SW480 (cell line): ENCODE measurements around the gene HSPBP1.

Source experiments
- DNase-seq: peaks from one replicate; pipeline ENCODE4 v3.0.0-alpha.2; 2016; ENCODE audit warnings: low spot score

HSPBP1 gene

DNA sequence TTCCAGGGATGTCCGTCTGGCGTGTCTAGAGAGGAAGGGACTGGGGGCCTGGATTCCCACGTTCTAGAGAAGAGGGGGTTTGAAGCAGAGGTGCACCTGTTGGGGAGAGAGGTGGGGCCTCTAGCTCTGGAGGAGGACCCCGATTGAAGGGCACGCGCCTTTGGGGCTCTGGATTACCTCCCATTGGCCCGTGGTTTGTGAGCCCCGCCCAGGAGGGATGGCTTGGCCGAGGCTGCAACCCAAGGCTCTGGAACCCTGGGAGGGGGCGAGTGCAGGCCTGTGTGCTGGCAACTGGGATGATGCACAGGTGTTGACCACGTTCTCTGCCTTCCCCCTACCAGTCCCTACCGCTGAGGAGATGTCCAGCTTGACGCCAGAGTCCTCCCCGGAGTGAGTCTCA, 25.1 kb upstream of the HSPBP1 start:
- no peak for DNase-seq

GRCh38 chr19:55304279-55304978, 24.5 kb upstream of the HSPBP1 start:
- peak; percentile 74 for DNase-seq

- DNase-seq, result no peak
Measured at GRCh38 chr19:55303477-55303876, 23.6 kb upstream of the HSPBP1 start.

- DNase-seq, result no peak
Measured at GRCh38 chr19:55302318-55302703, 22.4 kb upstream of the HSPBP1 start.

- peak; percentile 74 for DNase-seq
Measured at GRCh38 chr19:55301459-55302317, 21.8 kb upstream of the HSPBP1 start.

GRCh38 chr19:55300886-55301458, 21.1 kb upstream of the HSPBP1 start:
- DNase-seq, result no peak

DNA sequence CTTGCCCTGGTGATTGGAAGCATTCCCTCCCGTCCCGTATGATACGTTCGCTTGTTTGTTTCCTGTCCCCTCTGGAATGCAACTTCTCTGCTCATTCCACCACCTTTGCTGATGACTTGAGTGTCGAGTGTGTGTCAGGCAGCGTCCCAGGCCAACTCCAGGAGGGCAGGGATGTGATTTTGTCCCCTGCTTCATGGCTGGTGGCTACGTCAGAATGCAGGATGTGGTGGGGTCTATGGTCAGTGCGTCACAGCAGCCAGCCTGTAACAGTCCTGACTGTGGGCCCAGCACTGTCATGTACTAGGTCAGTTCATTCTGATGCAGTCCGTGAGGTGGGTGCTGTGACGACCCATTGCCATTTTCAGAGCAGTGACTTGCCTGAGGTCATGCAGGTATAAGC, 20.1 kb upstream of the HSPBP1 start:
- DNase-seq, result no peak

DNA sequence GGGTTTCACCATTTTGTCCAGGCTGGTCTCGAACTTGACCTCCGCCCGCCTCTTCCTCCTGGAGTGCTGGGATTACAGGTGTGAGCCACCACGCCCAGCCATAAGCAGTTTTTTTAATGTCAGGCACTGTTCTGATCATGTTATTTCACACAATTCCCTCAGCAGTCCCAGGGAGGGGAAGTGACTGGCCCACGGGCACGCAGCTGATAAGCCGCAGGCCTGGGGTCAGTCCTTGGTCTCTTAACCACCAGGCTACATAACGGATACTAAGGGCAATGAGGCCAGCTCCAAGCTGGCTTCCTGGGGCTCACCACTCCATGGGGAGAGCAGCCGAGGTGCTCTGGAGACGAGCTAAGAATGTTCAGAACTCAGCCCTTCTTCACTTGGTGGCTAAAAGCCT, 17.4 kb upstream of the HSPBP1 start:
- no peak for DNase-seq

GRCh38 chr19:55289117-55289796, 9.3 kb upstream of the HSPBP1 start:
- no peak for DNase-seq

GRCh38 chr19:55287361-55288079, 7.6 kb upstream of the HSPBP1 start:
- no peak for DNase-seq

DNA sequence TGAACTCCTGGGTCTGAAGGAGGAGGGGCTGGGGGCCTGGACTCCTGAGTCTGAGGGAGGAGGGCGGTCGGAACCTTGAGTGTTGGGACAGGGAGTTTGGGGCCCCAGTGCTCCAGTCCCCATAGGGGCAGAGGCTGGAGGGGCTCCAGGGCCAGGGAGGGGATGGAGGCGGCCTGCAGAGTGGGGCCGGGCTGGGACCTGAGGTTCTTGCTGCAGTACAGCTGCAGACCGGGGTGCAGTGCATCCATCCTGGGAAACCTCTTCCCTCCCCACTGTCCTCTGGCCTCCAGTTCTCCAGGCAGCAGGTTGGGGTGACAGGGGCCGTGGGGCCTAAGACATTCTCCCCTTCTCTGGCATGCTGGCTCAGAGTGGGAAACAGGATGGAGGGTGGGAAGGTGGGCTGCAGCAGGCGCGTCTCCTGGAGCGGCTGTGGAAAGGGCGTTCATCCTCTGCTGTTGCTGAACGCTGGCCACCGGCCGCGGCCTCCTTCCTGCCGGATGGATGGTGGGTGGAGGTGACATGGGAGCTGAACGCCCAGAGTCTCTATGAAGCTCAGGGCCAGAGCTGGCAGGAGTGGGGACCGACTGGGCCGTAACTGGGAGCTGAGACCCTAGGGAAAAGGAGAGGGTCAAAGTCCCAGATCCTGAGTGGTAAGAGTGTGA, 5.5 kb upstream of the HSPBP1 start:
- no peak for DNase-seq

DNA sequence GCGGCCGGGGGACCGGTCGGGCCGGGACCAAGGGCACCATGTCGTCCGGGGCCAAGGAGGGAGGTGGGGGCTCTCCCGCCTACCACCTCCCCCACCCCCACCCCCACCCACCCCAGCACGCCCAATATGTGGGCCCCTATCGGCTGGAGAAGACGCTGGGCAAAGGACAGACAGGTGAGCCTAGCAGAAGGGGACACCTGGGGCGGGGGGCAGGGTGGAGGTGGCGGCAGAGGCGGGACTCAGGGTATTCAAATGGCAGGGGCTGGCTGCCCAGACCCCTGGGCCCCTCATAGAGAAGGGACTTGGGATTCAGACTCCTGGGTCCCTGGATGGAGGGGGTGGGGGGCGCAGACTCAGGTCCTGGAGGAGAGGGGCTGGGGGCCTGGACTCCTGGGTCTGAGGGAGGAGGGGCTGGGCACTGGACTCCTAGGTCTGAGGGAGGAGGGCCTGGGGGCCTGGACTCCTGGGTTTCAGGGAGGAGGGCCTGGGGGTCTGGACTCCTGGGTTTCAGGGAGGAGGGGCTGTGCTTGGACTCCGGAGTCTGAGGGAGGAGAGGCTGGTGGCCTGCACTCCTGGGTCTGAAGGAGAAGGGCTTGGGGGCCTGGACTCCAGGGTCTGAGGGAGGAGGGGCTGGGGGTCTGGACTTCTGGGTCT, 4.6 kb upstream of the HSPBP1 start:
- DNase-seq, result no peak

- peak; percentile 53 for DNase-seq
Measured at GRCh38 chr19:55283548-55284377, 3.9 kb upstream of the HSPBP1 start, which contains the start of gene BRSK1. Gene BRSK1 (plus strand): TSS chr19:55283997. CDS start chr19:55284443, 446 bp downstream.

DNA sequence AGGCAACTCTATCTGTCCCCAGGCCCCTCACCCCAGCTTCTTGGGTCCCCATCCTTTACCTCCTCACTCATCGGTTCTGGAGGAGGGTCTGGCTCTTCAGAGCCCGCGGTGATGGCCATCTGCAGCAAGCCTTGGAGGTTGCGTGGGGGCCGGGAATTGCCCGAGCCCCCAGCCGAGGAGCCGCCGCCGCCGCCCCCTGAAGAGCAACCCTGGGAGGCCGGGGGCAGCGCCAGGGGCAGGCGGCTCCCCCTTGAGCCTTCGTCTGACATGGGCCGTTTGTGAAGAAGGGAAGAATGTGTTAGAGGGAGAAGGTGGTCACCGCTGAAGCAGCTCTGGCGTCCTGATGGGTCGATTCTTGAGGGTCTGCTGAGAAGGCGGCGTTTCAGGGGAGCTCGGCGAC, 570 bp downstream of the HSPBP1 start:
- no peak for DNase-seq

- DNase-seq, result no peak
Measured at GRCh38 chr19:55278391-55279135, 1.3 kb downstream of the HSPBP1 start.

DNA sequence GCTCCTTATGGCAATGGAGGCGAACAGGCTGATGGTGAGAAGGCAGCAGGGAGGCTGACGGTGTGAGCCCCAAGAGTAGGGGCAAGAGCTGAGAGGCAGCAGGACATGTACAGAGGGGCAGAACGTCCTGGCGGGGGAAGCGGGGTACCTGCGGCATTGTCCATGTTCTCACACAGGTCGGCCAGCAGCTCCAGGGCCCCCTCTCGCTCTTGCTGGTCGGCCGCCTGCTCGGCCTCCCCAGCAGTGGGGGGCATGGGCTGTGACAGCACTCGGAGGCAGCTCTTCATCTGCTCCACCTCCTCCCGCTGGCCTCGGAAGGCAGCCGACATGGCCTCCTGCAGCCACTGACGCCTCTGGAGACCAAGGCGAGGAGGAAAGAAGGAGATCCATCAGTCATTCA, 2.4 kb downstream of the HSPBP1 start:
- no peak for DNase-seq

DNA sequence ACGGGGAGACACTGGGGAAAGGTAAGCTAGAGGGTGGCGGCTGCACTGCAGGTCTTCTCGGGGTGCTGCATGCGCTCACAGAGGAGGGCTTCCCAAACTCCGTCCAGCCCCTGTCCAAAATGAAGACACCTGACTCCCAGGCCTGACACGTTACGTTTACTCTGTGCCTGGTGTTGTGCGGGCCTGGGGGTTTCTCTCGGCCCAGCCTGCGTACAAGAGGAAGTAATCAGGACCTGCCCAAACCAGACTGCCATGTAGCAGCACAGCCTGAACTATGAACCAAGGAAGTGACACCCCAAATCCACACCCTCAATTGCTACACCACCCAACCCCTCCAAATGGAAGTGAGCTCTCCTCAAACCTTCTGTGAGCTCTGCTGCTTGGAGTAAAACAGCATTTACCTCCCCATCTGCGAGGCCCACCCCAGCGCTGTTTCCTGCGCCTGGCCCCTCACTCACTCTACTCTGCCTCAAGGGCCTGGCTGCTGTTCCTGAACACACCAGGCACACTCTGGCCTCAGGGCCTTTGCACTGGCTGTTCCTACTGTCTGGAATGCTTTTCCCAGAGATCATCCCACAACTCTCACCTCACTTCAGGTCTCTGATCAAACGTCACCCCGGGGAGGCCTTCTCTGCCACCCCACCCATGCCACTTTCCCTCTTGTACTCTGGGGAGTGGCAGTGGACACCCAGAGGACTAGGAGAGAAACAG, 3.0 kb downstream of the HSPBP1 start:
- DNase-seq, result no peak
